Measurements from ENCODE around the gene TJP3.

The TJP3 gene

GRCh38 chr19:3719868-3720267 lies 11.7 kb downstream of the TJP3 start:
- DNase-seq = no peak

GRCh38 chr19:3720349-3720917 lies 12.2 kb downstream of the TJP3 start:
- no peak for DNase-seq

GRCh38 chr19:3721131-3721886 lies 13.1 kb downstream of the TJP3 start:
- DNase-seq = peak; percentile 90

GRCh38 chr19:3721887-3722442 lies 13.8 kb downstream of the TJP3 start:
- no peak for DNase-seq

DNA sequence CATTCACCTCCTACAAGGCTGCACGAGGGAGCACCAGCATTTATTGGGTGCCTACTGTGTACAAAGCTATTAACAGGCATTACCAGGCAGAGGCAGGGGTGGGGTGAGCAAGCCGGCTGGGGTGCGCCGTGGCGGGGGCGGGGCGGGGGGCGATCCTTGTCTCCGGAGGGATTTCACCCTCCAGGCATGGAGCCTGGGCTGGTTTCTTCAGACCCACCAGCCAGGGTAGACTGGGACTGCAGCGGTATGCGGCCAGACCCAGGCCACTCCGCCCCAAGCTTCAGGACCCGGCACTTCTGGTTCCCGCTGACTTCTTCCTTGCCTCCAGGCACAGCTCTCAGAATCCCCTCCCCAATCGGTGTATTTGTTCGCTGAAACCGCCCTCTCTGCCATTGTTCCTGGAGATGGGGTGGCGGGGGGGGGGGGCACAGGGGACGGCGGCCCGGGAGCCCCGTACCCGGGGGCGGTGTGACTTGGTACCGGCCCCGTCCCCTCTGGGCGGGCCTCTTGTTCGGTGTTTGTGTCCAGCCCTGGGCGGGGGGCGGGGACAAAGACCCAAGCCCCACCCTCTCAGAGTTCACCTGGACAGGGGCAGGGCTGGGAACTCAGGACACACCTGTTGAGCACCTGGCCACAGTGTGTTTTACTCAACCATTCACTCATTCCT lies 14.4 kb downstream of the TJP3 start:
- no peak for DNase-seq

GRCh38 chr19:3723110-3723488 lies 14.9 kb downstream of the TJP3 start:
- no peak for DNase-seq

GRCh38 chr19:3723883-3724282 lies 15.7 kb downstream of the TJP3 start:
- DNase-seq = no peak

- no peak for DNase-seq
Measured at GRCh38 chr19:3725121-3725520, 16.9 kb downstream of the TJP3 start.

GRCh38 chr19:3725640-3726310 lies 17.6 kb downstream of the TJP3 start:
- DNase-seq = no peak

DNA sequence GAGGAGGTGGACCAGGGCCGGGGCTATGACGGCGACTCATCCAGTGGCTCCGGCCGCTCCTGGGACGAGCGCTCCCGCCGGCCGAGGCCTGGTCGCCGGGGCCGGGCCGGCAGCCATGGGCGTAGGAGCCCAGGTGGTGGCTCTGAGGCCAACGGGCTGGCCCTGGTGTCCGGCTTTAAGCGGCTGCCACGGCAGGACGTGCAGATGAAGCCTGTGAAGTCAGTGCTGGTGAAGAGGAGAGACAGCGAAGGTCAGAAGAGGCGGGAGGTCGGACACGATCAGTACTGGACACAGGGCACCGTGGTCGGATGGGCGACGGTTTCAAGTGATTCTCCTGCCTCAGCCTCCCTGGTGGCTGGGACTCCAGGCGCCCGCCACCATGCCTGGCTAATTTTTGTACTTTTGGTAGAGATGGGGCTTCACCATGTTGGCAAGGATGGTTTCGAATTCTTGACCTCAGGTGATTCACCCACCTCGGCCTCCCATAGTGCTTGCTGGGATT lies 22.3 kb downstream of the TJP3 start:
- no peak for DNase-seq

DNA sequence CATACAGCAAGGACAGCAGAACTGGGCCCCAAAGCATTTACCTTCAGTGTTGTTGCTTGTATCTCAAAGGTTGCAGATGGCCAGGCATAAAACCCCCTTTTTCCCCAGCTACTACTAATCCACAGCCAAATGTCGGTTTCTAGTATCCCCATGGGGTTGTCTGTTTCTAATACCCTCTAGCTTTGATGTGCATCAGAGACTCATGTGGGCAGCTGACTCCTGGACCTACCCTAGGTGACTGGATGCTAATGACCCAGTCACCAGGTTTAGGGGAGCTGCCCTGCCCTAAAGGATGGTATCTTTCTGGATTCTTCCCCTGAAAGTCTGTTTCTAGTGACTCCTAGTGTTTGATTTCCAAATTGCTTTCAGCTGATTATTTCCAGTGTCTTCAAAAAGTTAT lies 23.9 kb downstream of the TJP3 start:
- DNase-seq = no peak

GRCh38 chr19:3733549-3734309 lies 25.5 kb downstream of the TJP3 start:
- DNase-seq = no peak

DNA sequence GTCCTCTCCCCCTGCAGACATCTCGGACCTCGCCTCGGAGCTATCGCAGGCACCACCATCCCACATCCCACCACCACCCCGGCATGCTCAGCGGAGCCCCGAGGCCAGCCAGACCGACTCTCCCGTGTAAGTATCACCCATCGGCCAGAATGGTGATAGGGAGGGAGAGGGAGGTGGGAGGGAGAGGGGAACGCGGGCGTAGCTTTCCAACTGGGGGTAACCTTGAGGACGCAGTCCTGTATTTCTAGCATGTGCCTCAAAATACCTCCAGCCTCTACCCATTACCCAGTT lies 26.1 kb downstream of the TJP3 start:
- DNase-seq = no peak

- no peak for DNase-seq
Measured at GRCh38 chr19:3736106-3736724, 28.0 kb downstream of the TJP3 start.

- DNase-seq = no peak
Measured at GRCh38 chr19:3737487-3738205, 29.5 kb downstream of the TJP3 start.

DNA sequence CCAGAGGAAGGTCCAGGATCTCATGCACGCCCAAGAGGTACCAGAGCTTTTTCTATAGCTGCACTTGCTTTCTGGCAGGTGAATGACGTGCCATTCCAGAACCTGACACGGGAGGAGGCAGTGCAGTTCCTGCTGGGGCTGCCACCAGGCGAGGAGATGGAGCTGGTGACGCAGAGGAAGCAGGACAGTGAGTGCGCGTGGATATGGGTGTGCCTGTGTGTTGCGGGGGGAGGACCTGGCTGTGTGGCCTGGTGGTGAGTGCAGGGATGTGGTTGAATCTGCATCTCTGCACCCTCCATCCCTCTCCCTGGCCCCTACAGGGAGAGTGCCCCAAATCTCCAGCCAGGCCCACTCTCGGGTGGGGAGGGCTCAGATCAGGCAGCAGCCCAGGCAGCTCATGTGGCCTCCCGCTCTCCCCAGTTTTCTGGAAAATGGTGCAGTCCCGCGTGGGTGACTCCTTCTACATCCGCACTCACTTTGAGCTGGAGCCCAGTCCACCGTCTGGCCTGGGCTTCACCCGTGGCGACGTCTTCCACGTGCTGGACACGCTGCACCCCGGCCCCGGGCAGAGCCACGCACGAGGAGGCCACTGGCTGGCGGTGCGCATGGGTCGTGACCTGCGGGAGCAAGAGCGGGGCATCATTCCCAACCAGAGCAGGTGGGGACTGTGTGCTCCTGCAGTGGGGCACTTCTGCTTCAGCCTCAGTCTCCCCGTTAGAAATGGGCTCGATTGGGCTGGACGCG lies 30.5 kb downstream of the TJP3 start:
- no peak for DNase-seq

DNA sequence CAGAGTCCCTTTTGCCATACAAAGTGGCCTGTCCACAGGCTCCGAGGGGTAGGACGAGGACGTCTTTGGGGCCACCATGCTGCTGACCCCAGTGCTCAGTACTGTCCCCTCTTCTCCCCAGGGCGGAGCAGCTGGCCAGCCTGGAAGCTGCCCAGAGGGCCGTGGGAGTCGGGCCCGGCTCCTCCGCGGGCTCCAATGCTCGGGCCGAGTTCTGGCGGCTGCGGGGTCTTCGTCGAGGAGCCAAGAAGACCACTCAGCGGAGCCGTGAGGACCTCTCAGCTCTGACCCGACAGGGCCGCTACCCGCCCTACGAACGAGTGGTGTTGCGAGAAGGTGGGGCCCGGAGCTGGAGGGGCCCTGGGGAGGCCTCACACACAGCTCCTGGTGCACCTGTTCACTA lies 32.2 kb downstream of the TJP3 start:
- no peak for DNase-seq

- no peak for DNase-seq
Measured at GRCh38 chr19:3743486-3743885, 35.3 kb downstream of the TJP3 start.

- no peak for DNase-seq
Measured at GRCh38 chr19:3745363-3746045, 37.3 kb downstream of the TJP3 start.

Data from T-helper 9 cell (primary cell).